ENCODE measurements around the gene CUL4A.

Gene CUL4A

GRCh38 chr13:113267642-113268405, 58.4 kb downstream of the CUL4A start:
- H3K36me3 ChIP-seq (ENCODE audit: control insufficient read depth, insufficient read depth, low read length), result peaks cover 3% of the 10 kb centered on the region
- WGBS (ENCODE audit: insufficient coverage, insufficient read length), result no CpG with 5 or more reads among the region's 20 CpGs
- H3K27me3 ChIP-seq (ENCODE audit: control insufficient read depth, insufficient read depth, low read length), result no peaks in the 10 kb centered on the region
- no peaks in the 10 kb centered on the region for H3K9me3 ChIP-seq (ENCODE audit: control insufficient read depth, insufficient read depth, low read length)
- H3K27ac ChIP-seq (ENCODE audit: low read length), result no peak overlapping the region
- H3K4me1 ChIP-seq (ENCODE audit: control insufficient read depth, insufficient read depth, low read length), result no peaks in the 10 kb centered on the region
- H3K4me3 ChIP-seq (ENCODE audit: low read length), result no peak overlapping the region
- DNase-seq (ENCODE audit: low read depth, low spot score), result no peak

- Histone ChIP-seq H3K9me3 (ENCODE audit: control insufficient read depth, insufficient read depth, low read length) (no peaks in the 10 kb centered on the region), H3K27me3 (ENCODE audit: control insufficient read depth, insufficient read depth, low read length) (no peaks in the 10 kb centered on the region), H3K36me3 (ENCODE audit: control insufficient read depth, insufficient read depth, low read length) (no peaks in the 10 kb centered on the region; the same call in 1 of the 2 replicates), H3K27ac (ENCODE audit: low read length) (no peak overlapping the region), H3K4me1 (ENCODE audit: control insufficient read depth, insufficient read depth, low read length) (no peaks in the 10 kb centered on the region), H3K4me3 (ENCODE audit: low read length) (no peak overlapping the region)
- DNase-seq (ENCODE audit: low read depth, low spot score), result no peak
- WGBS (ENCODE audit: insufficient coverage, insufficient read length), result no CpG with 5 or more reads among the region's 2 CpGs
These were observed 62.6 kb downstream of the CUL4A start for GRCh38 chr13:113272031-113272430.

- Histone ChIP-seq H3K4me1 (ENCODE audit: control insufficient read depth, insufficient read depth, low read length) (no peaks in the 10 kb centered on the region), H3K36me3 (ENCODE audit: control insufficient read depth, insufficient read depth, low read length) (no peaks in the 10 kb centered on the region; the same call in 1 of the 2 replicates), H3K27me3 (ENCODE audit: control insufficient read depth, insufficient read depth, low read length) (no peaks in the 10 kb centered on the region), H3K27ac (ENCODE audit: low read length) (no peak overlapping the region), H3K4me3 (ENCODE audit: low read length) (no peak overlapping the region), H3K9me3 (ENCODE audit: control insufficient read depth, insufficient read depth, low read length) (no peaks in the 10 kb centered on the region)
- no CpG with 5 or more reads among the region's 10 CpGs for WGBS (ENCODE audit: insufficient coverage, insufficient read length)
- DNase-seq (ENCODE audit: low read depth, low spot score), result no peak
These were observed 63.3 kb downstream of the CUL4A start for GRCh38 chr13:113272701-113273181.

GRCh38 chr13:113273321-113273720, 63.9 kb downstream of the CUL4A start:
- Histone ChIP-seq H3K4me1 (ENCODE audit: control insufficient read depth, insufficient read depth, low read length) (no peaks in the 10 kb centered on the region), H3K27me3 (ENCODE audit: control insufficient read depth, insufficient read depth, low read length) (no peaks in the 10 kb centered on the region), H3K27ac (ENCODE audit: low read length) (no peak overlapping the region), H3K9me3 (ENCODE audit: control insufficient read depth, insufficient read depth, low read length) (no peaks in the 10 kb centered on the region), H3K36me3 (ENCODE audit: control insufficient read depth, insufficient read depth, low read length) (no peaks in the 10 kb centered on the region; the same call in 1 of the 2 replicates), H3K4me3 (ENCODE audit: low read length) (no peak overlapping the region)
- WGBS (ENCODE audit: insufficient coverage, insufficient read length), result no CpG with 5 or more reads among the region's 6 CpGs
- DNase-seq (ENCODE audit: low read depth, low spot score), result no peak

DNA sequence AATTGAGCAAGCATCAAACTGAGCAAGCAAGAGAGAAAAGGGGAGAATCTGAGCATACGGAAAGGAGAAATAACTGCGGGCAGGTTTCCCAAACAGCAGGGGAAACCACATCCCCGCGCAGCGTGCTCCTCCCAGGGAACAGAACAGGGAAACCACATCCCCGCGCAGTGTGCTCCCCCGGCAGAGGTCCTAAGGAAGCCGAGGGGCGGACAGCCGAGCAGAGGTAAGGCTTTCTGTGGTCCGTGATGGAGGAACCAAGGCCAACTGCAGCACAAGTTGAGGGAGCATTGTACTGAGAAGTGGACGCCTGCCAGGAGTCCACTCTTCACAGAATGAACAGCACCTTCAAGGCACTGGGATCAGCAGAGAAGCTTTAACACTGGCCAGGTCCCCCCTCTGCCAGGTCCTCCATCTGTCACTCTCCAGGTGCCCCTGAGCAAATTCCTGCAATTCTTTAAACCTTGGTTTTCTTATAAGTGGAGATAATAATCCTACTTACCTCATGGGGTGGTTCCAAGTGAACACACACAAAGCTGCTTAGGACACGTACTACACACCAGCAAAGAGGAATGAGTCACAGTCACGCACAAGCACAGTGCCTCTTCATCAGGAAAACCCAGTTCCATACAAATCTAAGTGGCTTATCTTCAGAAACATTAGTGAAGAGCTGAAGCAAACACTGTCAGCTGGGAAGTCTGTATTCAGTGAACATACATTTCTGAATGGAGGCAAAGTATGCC, 64.6 kb downstream of the CUL4A start:
- Histone ChIP-seq H3K9me3 (ENCODE audit: control insufficient read depth, insufficient read depth, low read length) (no peaks in the 10 kb centered on the region), H3K27ac (ENCODE audit: low read length) (no peak overlapping the region), H3K4me1 (ENCODE audit: control insufficient read depth, insufficient read depth, low read length) (no peaks in the 10 kb centered on the region), H3K4me3 (ENCODE audit: low read length) (no peak overlapping the region), H3K36me3 (ENCODE audit: control insufficient read depth, insufficient read depth, low read length) (no peaks in the 10 kb centered on the region; the same call in 1 of the 2 replicates), H3K27me3 (ENCODE audit: control insufficient read depth, insufficient read depth, low read length) (no peaks in the 10 kb centered on the region)
- no CpG with 5 or more reads among the region's 15 CpGs for WGBS (ENCODE audit: insufficient coverage, insufficient read length)
- no peak for DNase-seq (ENCODE audit: low read depth, low spot score)

- no peak for DNase-seq (ENCODE audit: low read depth, low spot score)
- H3K27ac ChIP-seq (ENCODE audit: low read length), result no peak overlapping the region
- H3K9me3 ChIP-seq (ENCODE audit: control insufficient read depth, insufficient read depth, low read length), result no peaks in the 10 kb centered on the region
- H3K36me3 ChIP-seq (ENCODE audit: control insufficient read depth, insufficient read depth, low read length), result no peaks in the 10 kb centered on the region; the same call in 1 of the 2 replicates
- no peaks in the 10 kb centered on the region for H3K4me1 ChIP-seq (ENCODE audit: control insufficient read depth, insufficient read depth, low read length)
- no CpG with 5 or more reads among the region's 3 CpGs for WGBS (ENCODE audit: insufficient coverage, insufficient read length)
- no peaks in the 10 kb centered on the region for H3K27me3 ChIP-seq (ENCODE audit: control insufficient read depth, insufficient read depth, low read length)
- no peak overlapping the region for H3K4me3 ChIP-seq (ENCODE audit: low read length)
These were observed 65.3 kb downstream of the CUL4A start for GRCh38 chr13:113274721-113275120.

- Histone ChIP-seq H3K4me3 (ENCODE audit: low read length) (no peak overlapping the region), H3K36me3 (ENCODE audit: control insufficient read depth, insufficient read depth, low read length) (no peaks in the 10 kb centered on the region; the same call in 1 of the 2 replicates), H3K9me3 (ENCODE audit: control insufficient read depth, insufficient read depth, low read length) (no peaks in the 10 kb centered on the region), H3K4me1 (ENCODE audit: control insufficient read depth, insufficient read depth, low read length) (no peaks in the 10 kb centered on the region), H3K27ac (ENCODE audit: low read length) (no peak overlapping the region), H3K27me3 (ENCODE audit: control insufficient read depth, insufficient read depth, low read length) (no peaks in the 10 kb centered on the region)
- WGBS (ENCODE audit: insufficient coverage, insufficient read length), result no CpG with 5 or more reads among the region's 3 CpGs
- DNase-seq (ENCODE audit: low read depth, low spot score), result peak; percentile 39
These were observed 66.0 kb downstream of the CUL4A start for GRCh38 chr13:113275387-113275786.

DNA sequence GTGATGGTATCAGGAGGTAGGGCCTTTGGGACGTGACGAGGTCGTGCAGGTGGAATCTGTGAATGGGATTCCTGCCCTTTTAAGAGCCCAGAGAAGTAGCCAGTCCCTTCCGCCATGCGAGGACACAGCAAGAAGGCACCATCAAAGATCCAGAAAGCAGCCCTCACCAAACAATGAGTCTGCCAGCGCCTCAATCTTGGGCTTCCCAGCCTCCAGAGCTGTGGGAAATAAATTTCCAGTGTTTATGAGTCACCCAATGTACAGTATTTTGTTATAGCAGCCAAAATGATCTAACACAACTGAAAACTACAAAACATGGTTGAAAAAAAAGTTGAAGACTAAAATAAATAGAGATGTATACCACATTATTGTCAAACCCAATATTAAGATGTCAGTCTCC, 70.7 kb downstream of the CUL4A start:
- no peaks in the 10 kb centered on the region for H3K4me1 ChIP-seq (ENCODE audit: control insufficient read depth, insufficient read depth, low read length)
- no peak overlapping the region for H3K4me3 ChIP-seq (ENCODE audit: low read length)
- H3K9me3 ChIP-seq (ENCODE audit: control insufficient read depth, insufficient read depth, low read length), result no peaks in the 10 kb centered on the region
- no peak overlapping the region for H3K27ac ChIP-seq (ENCODE audit: low read length)
- H3K27me3 ChIP-seq (ENCODE audit: control insufficient read depth, insufficient read depth, low read length), result no peaks in the 10 kb centered on the region
- no peaks in the 10 kb centered on the region for H3K36me3 ChIP-seq (ENCODE audit: control insufficient read depth, insufficient read depth, low read length)
- no CpG with 5 or more reads among the region's 6 CpGs for WGBS (ENCODE audit: insufficient coverage, insufficient read length)
- DNase-seq (ENCODE audit: low read depth, low spot score), result no peak

DNA sequence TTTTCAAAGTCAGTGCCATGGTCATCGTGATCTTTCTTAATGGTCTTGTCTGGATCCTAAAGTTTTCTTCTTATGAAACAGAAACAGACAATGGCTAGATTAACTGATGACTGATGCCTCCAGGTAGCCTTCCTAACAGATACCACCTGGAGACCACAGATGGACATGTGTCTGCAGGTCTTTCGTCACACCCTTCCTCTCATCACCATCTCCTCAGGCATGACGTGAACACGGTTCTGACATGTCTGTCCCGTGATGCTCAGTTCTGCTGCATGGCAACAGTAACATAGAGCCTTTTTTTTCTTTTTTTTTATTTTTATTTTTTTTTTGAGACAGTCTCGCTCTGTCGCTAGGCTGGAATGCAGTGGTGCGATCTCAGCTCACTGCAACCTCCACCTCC, 74.5 kb downstream of the CUL4A start:
- H3K36me3 ChIP-seq (ENCODE audit: control insufficient read depth, insufficient read depth, low read length), result no peaks in the 10 kb centered on the region
- H3K27me3 ChIP-seq (ENCODE audit: control insufficient read depth, insufficient read depth, low read length), result no peaks in the 10 kb centered on the region
- H3K27ac ChIP-seq (ENCODE audit: low read length), result no peak overlapping the region
- no CpG with 5 or more reads among the region's 8 CpGs for WGBS (ENCODE audit: insufficient coverage, insufficient read length)
- DNase-seq (ENCODE audit: low read depth, low spot score), result no peak
- H3K9me3 ChIP-seq (ENCODE audit: control insufficient read depth, insufficient read depth, low read length), result no peaks in the 10 kb centered on the region
- no peaks in the 10 kb centered on the region for H3K4me1 ChIP-seq (ENCODE audit: control insufficient read depth, insufficient read depth, low read length)
- no peak overlapping the region for H3K4me3 ChIP-seq (ENCODE audit: low read length)

- Histone ChIP-seq H3K27ac (ENCODE audit: low read length) (no peak overlapping the region), H3K27me3 (ENCODE audit: control insufficient read depth, insufficient read depth, low read length) (no peaks in the 10 kb centered on the region), H3K9me3 (ENCODE audit: control insufficient read depth, insufficient read depth, low read length) (no peaks in the 10 kb centered on the region), H3K36me3 (ENCODE audit: control insufficient read depth, insufficient read depth, low read length) (no peaks in the 10 kb centered on the region), H3K4me1 (ENCODE audit: control insufficient read depth, insufficient read depth, low read length) (no peaks in the 10 kb centered on the region), H3K4me3 (ENCODE audit: low read length) (no peak overlapping the region)
- no CpG with 5 or more reads among the region's 5 CpGs for WGBS (ENCODE audit: insufficient coverage, insufficient read length)
- no peak for DNase-seq (ENCODE audit: low read depth, low spot score)
These were observed 79.5 kb downstream of the CUL4A start for GRCh38 chr13:113288880-113289279.
